NCI-H128 (cell line): ENCODE data around the gene CDK5.

Source experiments
- DNase-seq: peaks from one replicate; lab custom pipeline; 2025; ENCODE audit not compliant: unreplicated experiment; lab: John Stamatoyannopoulos, UW

Gene CDK5

GRCh38 chr7:151087245-151088018, 29.7 kb upstream of the CDK5 start:
- peak; percentile 15 for DNase-seq

GRCh38 chr7:151086802-151087244, 29.1 kb upstream of the CDK5 start:
- no peak for DNase-seq

- DNase-seq: peak; percentile 60
Observed at GRCh38 chr7:151085691-151086620, 28.3 kb upstream of the CDK5 start, which contains the start of gene AGAP3. TSS of gene AGAP3 (plus strand) at chr7:151086475. CDS start at chr7:151086742, 267 bp downstream.

GRCh38 chr7:151085329-151085690, 27.6 kb upstream of the CDK5 start:
- DNase-seq: no peak

- no peak for DNase-seq
Observed at GRCh38 chr7:151083824-151084160, 26.1 kb upstream of the CDK5 start.

- peak; percentile 40 for DNase-seq
Observed at GRCh38 chr7:151083071-151083823, 25.6 kb upstream of the CDK5 start, which contains the start of gene TMUB1. TSS of gene TMUB1 (minus strand) at chr7:151083493. CDS start at chr7:151082563, 930 bp downstream.

- no peak for DNase-seq
Observed at GRCh38 chr7:151082141-151083070, 24.7 kb upstream of the CDK5 start.

GRCh38 chr7:151081170-151082101, 23.7 kb upstream of the CDK5 start:
- no peak for DNase-seq

- peak; percentile 69 for DNase-seq
Observed at GRCh38 chr7:151080522-151081169, 22.9 kb upstream of the CDK5 start, which contains the start of gene FASTK. TSS of gene FASTK (minus strand) at chr7:151080809. CDS start at chr7:151080766, 43 bp downstream.

GRCh38 chr7:151080067-151080521, 22.4 kb upstream of the CDK5 start:
- no peak for DNase-seq

- DNase-seq: no peak
Observed at GRCh38 chr7:151079199-151079910, 21.7 kb upstream of the CDK5 start.

- no peak for DNase-seq
Observed at GRCh38 chr7:151078233-151079040, 20.7 kb upstream of the CDK5 start.

GRCh38 chr7:151077705-151078232, 20.1 kb upstream of the CDK5 start:
- DNase-seq: no peak

- no peak for DNase-seq
Observed at GRCh38 chr7:151076863-151077704, 19.4 kb upstream of the CDK5 start.

- no peak for DNase-seq
Observed at GRCh38 chr7:151075978-151076426, 18.3 kb upstream of the CDK5 start.

GRCh38 chr7:151075662-151075971, 17.9 kb upstream of the CDK5 start:
- DNase-seq: no peak
